ENCODE measurements around the gene PCNX3.

Gene PCNX3

DNA sequence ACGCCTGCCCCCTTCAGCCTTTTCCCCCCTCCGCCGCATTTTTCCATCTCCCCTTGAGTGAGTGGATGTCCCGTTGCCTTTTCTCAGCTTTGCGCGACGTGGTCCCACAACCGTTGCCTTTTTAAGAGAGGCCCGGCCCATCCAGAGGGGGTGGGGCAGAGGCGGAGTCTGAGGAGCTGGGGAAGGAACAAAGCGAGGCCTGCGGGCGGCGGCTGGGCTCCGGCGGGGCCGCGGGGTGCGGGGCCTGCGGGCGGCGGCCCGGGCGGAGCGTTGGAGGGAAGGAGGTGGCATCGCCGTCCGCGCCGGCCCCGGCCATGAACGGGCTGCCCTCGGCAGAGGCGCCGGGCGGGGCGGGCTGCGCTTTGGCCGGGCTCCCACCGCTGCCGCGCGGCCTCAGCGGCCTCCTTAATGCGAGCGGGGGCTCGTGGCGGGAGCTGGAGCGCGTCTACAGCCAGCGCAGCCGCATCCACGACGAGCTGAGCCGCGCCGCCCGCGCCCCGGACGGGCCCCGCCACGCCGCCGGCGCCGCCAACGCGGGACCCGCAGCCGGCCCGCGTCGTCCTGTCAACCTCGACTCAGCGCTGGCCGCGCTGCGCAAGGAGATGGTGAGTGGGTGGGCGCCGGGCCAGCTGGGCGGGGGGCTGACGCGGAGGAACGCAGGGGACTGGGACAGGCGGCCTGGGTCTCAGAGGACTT lies 43.1 kb upstream of the PCNX3 start, which contains the start of gene FAM89B:
Gene FAM89B (plus strand): TSS at position 183 of the 696 bp plus-strand sequence. CDS start 132 bp downstream, at position 315.
- H3K4me3 ChIP-seq (ENCODE audit: low read depth, low read length) = peak within 1 kb of the TSS; percentile 89
- CTCF ChIA-PET = interaction anchor here (0.6 to 16.3 kb wide), 23 partner anchors 9 to 245 kb away, joined by 3 to 207 read pairs (median 4); partner anchors contain the start of genes PCNX3 and SIPA1
- POLR2A ChIA-PET = interaction anchor here (1.0 to 4.6 kb wide), 5 partner anchors 13 to 71 kb away, joined by 3 to 28 read pairs (median 7); partner anchors contain the start of gene LTBP3
- no peak for DNase-seq (ENCODE audit: low read depth, low spot score)
- TF ChIP-seq, protein P1, sequence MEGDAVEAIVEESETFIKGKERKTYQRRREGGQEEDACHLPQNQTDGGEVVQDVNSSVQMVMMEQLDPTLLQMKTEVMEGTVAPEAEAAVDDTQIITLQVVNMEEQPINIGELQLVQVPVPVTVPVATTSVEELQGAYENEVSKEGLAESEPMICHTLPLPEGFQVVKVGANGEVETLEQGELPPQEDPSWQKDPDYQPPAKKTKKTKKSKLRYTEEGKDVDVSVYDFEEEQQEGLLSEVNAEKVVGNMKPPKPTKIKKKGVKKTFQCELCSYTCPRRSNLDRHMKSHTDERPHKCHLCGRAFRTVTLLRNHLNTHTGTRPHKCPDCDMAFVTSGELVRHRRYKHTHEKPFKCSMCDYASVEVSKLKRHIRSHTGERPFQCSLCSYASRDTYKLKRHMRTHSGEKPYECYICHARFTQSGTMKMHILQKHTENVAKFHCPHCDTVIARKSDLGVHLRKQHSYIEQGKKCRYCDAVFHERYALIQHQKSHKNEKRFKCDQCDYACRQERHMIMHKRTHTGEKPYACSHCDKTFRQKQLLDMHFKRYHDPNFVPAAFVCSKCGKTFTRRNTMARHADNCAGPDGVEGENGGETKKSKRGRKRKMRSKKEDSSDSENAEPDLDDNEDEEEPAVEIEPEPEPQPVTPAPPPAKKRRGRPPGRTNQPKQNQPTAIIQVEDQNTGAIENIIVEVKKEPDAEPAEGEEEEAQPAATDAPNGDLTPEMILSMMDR (IDR thresholded peaks at IDR 0.05; ENCODE audit: insufficient read depth, low read length, missing control alignments) = no peak

DNA sequence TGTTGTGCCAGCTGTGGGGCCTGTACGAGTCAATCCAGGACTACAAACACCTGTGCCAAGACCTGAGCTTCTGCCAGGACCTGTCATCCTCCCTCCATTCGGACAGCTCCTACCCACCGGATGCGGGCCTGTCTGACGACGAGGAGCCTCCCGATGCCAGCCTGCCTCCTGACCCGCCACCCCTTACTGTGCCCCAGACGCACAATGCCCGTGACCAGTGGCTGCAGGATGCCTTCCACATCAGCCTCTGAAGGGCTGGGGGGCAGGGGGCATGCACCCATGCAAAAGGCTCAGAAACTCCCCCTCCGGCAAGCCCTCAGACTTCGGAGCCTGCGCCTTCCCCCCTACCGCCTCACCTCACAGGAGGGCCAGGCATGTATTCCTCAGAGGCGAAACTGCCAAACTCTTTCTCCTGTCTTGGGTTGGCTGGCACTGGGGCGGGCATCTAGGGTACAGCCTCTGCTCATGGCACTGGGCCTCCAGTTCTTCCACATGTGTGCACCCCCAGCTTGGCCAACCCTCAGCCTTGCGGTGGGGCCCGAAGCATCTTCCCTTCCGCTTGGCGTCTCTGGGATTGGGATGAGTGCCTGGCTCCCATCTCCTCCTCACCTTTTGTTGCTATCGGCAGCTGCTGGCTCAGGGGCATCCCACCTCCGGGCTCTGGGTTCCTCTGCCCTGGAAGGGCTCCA lies 42.0 kb upstream of the PCNX3 start:
- DNase-seq (ENCODE audit: low read depth, low spot score) = no peak
- H3K4me3 ChIP-seq (ENCODE audit: low read depth, low read length) = peak overlapping the region; percentile 89
- TF ChIP-seq, protein P1 (IDR thresholded peaks at IDR 0.05; ENCODE audit: insufficient read depth, low read length, missing control alignments) = no peak
- POLR2A ChIA-PET = interaction anchor here (1.0 to 4.6 kb wide), 4 partner anchors 14 to 48 kb away, joined by 3 to 28 read pairs (median 8); partner anchors contain the start of genes LTBP3 and SCYL1
- CTCF ChIA-PET = interaction anchor here (0.7 to 16.3 kb wide), 18 partner anchors 9 to 244 kb away, joined by 3 to 207 read pairs (median 4); partner anchors contain the start of genes PCNX3 and SIPA1

DNA sequence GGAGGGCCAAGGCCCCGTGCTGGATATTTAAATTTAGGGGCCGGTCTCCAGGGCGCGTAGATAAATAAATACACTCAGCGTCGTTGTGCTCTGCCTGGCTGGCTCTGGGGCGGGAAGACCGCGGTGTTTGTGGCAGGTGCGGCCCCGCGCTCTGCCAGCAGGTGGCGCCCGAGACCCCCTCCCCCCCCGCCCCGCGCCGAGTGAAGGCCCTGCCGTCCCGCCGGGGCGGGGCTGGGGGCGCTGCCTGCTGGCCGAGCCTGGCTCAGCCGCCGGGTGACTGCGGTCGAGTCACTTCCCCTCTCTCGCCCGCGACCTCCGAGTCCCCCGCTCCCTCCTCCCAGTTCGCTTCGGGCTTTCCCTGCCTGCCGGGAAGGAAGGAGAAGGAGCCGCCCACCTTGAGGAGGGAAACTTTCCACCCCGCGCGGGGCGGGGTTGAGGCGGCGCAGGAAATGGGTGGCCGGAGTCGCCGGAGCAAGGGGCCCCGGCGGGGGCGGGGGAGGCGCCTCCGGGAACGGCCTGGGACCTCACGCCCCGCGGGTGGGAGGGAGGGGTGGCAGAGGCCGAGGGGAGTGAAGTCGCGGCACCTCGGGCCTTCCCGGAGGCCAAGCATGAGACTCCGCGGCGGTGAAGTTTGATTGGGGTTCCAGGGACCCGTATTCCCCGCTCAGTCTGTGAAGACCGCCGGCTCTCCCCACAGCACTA lies 41.3 kb upstream of the PCNX3 start:
- ChIA-PET CTCF (interaction anchor here (1.0 to 16.3 kb wide), 10 partner anchors 12 to 43 kb away, joined by 3 to 207 read pairs (median 22); no protein-coding TSS in a partner anchor), POLR2A (interaction anchor here (1.1 to 4.6 kb wide), 2 partner anchors 34 to 49 kb away, joined by 3 to 28 read pairs; partner anchors contain the start of gene SCYL1)
- H3K4me3 ChIP-seq (ENCODE audit: low read depth, low read length) = peak overlapping the region; percentile 89
- TF ChIP-seq, protein P1 (IDR thresholded peaks at IDR 0.05; ENCODE audit: insufficient read depth, low read length, missing control alignments) = peak; percentile 54
- DNase-seq (ENCODE audit: low read depth, low spot score) = peak; percentile 54

DNA sequence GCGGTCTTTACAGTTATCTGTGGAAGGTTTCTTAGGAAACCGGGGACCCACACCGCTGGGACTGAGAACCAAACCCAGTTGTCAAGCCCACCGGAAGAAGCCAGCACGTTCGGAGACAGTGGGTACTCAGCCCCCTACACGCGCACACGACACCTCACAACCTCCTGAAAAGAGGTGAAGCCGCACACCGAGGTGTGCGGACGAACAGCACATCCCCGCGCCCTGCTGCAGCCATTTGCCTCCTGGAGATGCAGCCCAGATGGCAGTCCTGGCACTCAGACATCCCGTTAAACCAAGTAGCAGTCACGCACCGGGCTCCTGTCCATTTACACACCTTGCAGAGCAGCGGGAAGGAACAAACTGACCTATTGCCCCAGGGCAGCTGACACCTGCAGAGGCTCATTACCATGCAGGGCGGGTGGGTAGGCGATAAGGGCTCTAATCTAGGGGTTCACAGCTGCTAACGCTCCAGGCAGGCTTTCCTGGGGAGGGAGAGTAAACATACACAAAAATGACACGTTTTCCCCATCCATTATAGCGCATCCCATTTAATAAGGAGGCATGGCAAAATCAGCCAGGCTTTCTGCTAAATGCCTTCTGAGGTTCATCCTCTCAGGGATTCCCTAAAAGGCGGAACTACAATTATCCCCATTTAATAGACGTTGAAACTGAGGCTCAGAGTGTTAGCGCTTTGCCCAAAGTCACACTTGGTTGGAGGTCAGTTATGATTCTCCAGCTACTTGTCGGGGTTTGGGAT lies 40.6 kb upstream of the PCNX3 start:
- peak overlapping the region; percentile 68 for H3K4me3 ChIP-seq (ENCODE audit: low read depth, low read length)
- ChIA-PET CTCF (interaction anchor here (1.0 to 5.3 kb wide), 6 partner anchors 11 to 34 kb away, joined by 3 to 60 read pairs (median 22); partner anchors contain the start of gene KCNK7), POLR2A (interaction anchor here (1.1 kb wide), 1 partner anchor 78 kb away, joined by 4 read pairs; no protein-coding TSS in a partner anchor)
- DNase-seq (ENCODE audit: low read depth, low spot score) = no peak
- TF ChIP-seq, protein P1 (IDR thresholded peaks at IDR 0.05; ENCODE audit: insufficient read depth, low read length, missing control alignments) = no peak

DNA sequence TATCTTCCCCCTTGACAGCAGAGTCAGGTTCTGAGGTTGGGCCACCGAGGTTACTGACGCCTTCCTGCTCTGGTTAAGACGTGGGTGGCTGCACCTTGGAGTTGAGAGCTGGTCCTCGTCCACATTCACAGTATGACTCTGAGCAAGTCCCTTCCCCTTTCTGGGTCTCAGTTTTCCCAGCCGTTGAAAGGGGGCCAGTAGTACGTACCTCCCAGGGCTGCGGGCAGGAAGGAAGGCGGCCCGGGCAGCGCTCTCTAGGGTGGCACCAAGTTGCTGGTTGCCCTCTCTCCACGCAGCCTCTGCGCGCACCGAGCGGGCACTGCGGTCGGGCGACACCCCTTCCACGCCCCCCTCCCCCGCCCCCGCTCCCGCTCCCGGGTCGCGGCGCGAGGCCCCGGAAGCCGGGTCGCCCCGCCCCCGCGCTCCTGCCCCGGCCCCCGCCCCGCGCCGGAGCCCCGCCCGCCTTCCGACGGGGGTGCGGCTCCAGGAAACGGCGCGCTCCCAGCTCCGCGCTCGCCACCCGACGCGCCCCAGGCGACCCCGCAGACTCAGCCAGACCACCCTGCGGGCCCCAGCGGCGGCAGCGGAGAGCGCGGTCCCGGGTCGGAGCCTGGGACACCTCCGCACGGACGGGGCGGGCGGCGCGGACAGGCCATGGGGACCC lies 39.9 kb upstream of the PCNX3 start, which contains the start of gene EHBP1L1:
Gene EHBP1L1 (plus strand): TSS at position 486 of the 664 bp plus-strand sequence. CDS start 250 bp downstream, outside the sequence.
- H3K4me3 ChIP-seq (ENCODE audit: low read depth, low read length) = peak within 1 kb of the TSS; percentile 68
- POLR2A ChIA-PET = interaction anchor here (0.6 to 2.8 kb wide), 7 partner anchors 11 to 153 kb away, joined by 3 to 18 read pairs (median 4); partner anchors contain the start of gene NEAT1
- TF ChIP-seq, protein P1 (IDR thresholded peaks at IDR 0.05; ENCODE audit: insufficient read depth, low read length, missing control alignments) = no peak
- CTCF ChIA-PET = interaction anchor here (1.0 to 5.3 kb wide), 6 partner anchors 11 to 34 kb away, joined by 3 to 60 read pairs (median 22); partner anchors contain the start of gene KCNK7
- no peak for DNase-seq (ENCODE audit: low read depth, low spot score)

Measured in AG04449 (cell line).